ENCODE results near the gene PINK1.
A peak's percentile ranks its signal among the peaks of the same experiment; 100 is the strongest.

PINK1 gene

DNA sequence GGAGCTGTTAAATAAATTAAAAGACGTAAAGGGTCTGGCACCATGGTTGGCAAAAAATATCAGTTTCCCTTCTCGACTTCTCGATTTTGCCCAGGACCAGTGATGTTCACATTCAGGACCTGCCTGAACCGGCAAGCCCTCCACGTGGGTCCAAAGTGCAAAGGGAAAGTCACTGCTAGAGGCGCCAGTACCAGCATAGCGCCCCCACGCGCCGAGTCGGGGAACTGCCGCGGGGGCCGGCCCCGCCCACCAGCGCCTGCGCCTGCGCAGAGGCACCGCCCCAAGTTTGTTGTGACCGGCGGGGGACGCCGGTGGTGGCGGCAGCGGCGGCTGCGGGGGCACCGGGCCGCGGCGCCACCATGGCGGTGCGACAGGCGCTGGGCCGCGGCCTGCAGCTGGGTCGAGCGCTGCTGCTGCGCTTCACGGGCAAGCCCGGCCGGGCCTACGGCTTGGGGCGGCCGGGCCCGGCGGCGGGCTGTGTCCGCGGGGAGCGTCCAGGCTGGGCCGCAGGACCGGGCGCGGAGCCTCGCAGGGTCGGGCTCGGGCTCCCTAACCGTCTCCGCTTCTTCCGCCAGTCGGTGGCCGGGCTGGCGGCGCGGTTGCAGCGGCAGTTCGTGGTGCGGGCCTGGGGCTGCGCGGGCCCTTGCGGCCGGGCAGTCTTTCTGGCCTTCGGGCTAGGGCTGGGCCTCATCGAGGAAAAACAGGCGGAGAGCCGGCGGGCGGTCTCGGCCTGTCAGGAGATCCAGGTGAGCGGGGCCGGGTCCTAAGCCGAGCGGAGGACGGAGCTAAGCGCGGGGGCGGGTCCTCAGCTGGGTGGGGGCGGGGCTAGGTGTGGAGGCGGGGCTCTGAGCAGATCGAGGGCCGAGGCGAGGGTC is at the start of gene PINK1:
Gene PINK1 (plus strand): TSS at position 269 of the 875 bp plus-strand sequence. CDS start 91 bp downstream, at position 360.
- Histone ChIP-seq H3K27ac (ENCODE audit: extremely low read depth, low read depth, low read length) (peak within 1 kb of the TSS; percentile 95), H3K4me1 (ENCODE audit: control insufficient read depth, insufficient read depth, low read length) (no peaks in the 10 kb centered on the region), H3K9me3 (ENCODE audit: control insufficient read depth, insufficient read depth, low read depth, low read length) (no peaks in the 10 kb centered on the region), H3K36me3 (ENCODE audit: control insufficient read depth in 2 of 2, insufficient read depth in 1 of 2, low read length in 2 of 2) (peaks cover 3 to 19% of the 10 kb centered on the region in 2 experiments; a peak in 2 of 3 replicates), H3K4me3 (ENCODE audit: low read depth, low read length) (peak within 1 kb of the TSS; percentile 81)
- CTCF ChIA-PET = interaction anchor here (0.6 to 6.9 kb wide), 49 partner anchors 8 to 1624 kb away, joined by 3 to 105 read pairs (median 4); partner anchors contain the start of genes CDA, DDOST, FAM43B and MUL1
- POLR2A ChIA-PET = interaction anchor here (0.5 to 3.0 kb wide), 20 partner anchors 12 to 153 kb away, joined by 3 to 24 read pairs (median 4); partner anchors contain the start of genes CDA, DDOST and MUL1
- TF ChIP-seq ZNF677 (tag by site-specific recombination; IDR thresholded peaks at IDR 0.05) (0 out of 2 replicates have a peak, but pooled peaks have one; percentile 48), ZNF785 (tag by site-specific recombination; IDR thresholded peaks at IDR 0.05) (no peak), ZNF354C (tag by site-specific recombination; IDR thresholded peaks at IDR 0.05; ENCODE audit: borderline replicate concordance, low read depth) (no peak), ZNF324 (tag by site-specific recombination; IDR thresholded peaks at IDR 0.05) (no peak), ZNF830 (tag by site-specific recombination; IDR thresholded peaks at IDR 0.05; ENCODE audit: low read depth) (no peak), ZNF133 (tag by site-specific recombination; IDR thresholded peaks at IDR 0.05) (no peak), ZNF19 (tag by site-specific recombination; IDR thresholded peaks at IDR 0.05; ENCODE audit: low read depth) (no peak), ZNF792 (tag by site-specific recombination; IDR thresholded peaks at IDR 0.05) (no peak), ZNF510 (tag by site-specific recombination; IDR thresholded peaks at IDR 0.05; ENCODE audit: insufficient replicate concordance) (no peak), ZNF776 (tag by site-specific recombination; IDR thresholded peaks at IDR 0.05; ENCODE audit: borderline replicate concordance) (no peak), OSR2 (tag by site-specific recombination; IDR thresholded peaks at IDR 0.05) (no peak), ZNF214 (tag by site-specific recombination; IDR thresholded peaks at IDR 0.05; ENCODE audit: borderline replicate concordance) (no peak), ZSCAN16 (tag by site-specific recombination; IDR thresholded peaks at IDR 0.05) (no peak), ZIC2 (tag by site-specific recombination; IDR thresholded peaks at IDR 0.05) (no peak), SCRT2 (tag by site-specific recombination; IDR thresholded peaks at IDR 0.05) (0 out of 2 replicates have a peak, but pooled peaks have one; percentile 49), KLF1 (tag by site-specific recombination; IDR thresholded peaks at IDR 0.05) (peak; percentile 27; the same call in 1 of the 2 replicates), KLF10 (tag by site-specific recombination; IDR thresholded peaks at IDR 0.05) (0 out of 2 replicates have a peak, but pooled peaks have one; percentile 34), ZNF747 (tag by site-specific recombination; IDR thresholded peaks at IDR 0.05) (no peak), ZNF335 (tag by site-specific recombination; conservative IDR thresholded peaks at IDR 0.05) (peak; percentile 99), ZNF423 (tag by site-specific recombination; IDR thresholded peaks at IDR 0.05) (no peak), ZBTB48 (tag by site-specific recombination; IDR thresholded peaks at IDR 0.05) (0 out of 2 replicates have a peak, but pooled peaks have one; percentile 16), ZNF560 (tag by site-specific recombination; IDR thresholded peaks at IDR 0.05; ENCODE audit: borderline replicate concordance) (no peak), ZNF837 (tag by site-specific recombination; IDR thresholded peaks at IDR 0.05) (no peak), GLIS2 (tag by site-specific recombination; IDR thresholded peaks at IDR 0.05) (peak; percentile 53; the same call in 1 of the 2 replicates), ZNF624 (tag by site-specific recombination; IDR thresholded peaks at IDR 0.05) (no peak), ZNF670 (tag by site-specific recombination; IDR thresholded peaks at IDR 0.05; ENCODE audit: low read depth) (no peak)
- TF ChIP-seq, protein P1, sequence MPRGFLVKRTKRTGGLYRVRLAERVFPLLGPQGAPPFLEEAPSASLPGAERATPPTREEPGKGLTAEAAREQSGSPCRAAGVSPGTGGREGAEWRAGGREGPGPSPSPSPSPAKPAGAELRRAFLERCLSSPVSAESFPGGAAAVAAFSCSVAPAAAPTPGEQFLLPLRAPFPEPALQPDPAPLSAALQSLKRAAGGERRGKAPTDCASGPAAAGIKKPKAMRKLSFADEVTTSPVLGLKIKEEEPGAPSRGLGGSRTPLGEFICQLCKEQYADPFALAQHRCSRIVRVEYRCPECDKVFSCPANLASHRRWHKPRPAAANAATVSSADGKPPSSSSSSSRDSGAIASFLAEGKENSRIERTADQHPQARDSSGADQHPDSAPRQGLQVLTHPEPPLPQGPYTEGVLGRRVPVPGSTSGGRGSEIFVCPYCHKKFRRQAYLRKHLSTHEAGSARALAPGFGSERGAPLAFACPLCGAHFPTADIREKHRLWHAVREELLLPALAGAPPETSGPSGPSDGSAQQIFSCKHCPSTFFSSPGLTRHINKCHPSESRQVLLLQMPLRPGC (tag by site-specific recombination; IDR thresholded peaks at IDR 0.05) = no peak
- TF ChIP-seq, protein P2, sequence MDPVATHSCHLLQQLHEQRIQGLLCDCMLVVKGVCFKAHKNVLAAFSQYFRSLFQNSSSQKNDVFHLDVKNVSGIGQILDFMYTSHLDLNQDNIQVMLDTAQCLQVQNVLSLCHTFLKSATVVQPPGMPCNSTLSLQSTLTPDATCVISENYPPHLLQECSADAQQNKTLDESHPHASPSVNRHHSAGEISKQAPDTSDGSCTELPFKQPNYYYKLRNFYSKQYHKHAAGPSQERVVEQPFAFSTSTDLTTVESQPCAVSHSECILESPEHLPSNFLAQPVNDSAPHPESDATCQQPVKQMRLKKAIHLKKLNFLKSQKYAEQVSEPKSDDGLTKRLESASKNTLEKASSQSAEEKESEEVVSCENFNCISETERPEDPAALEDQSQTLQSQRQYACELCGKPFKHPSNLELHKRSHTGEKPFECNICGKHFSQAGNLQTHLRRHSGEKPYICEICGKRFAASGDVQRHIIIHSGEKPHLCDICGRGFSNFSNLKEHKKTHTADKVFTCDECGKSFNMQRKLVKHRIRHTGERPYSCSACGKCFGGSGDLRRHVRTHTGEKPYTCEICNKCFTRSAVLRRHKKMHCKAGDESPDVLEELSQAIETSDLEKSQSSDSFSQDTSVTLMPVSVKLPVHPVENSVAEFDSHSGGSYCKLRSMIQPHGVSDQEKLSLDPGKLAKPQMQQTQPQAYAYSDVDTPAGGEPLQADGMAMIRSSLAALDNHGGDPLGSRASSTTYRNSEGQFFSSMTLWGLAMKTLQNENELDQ (tag by site-specific recombination; IDR thresholded peaks at IDR 0.05; ENCODE audit: low read depth) = no peak
- TF ChIP-seq, protein P3, sequence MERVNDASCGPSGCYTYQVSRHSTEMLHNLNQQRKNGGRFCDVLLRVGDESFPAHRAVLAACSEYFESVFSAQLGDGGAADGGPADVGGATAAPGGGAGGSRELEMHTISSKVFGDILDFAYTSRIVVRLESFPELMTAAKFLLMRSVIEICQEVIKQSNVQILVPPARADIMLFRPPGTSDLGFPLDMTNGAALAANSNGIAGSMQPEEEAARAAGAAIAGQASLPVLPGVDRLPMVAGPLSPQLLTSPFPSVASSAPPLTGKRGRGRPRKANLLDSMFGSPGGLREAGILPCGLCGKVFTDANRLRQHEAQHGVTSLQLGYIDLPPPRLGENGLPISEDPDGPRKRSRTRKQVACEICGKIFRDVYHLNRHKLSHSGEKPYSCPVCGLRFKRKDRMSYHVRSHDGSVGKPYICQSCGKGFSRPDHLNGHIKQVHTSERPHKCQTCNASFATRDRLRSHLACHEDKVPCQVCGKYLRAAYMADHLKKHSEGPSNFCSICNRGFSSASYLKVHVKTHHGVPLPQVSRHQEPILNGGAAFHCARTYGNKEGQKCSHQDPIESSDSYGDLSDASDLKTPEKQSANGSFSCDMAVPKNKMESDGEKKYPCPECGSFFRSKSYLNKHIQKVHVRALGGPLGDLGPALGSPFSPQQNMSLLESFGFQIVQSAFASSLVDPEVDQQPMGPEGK (tag by site-specific recombination; IDR thresholded peaks at IDR 0.05) = no peak; the same call in none of the 2 replicates
- TF ChIP-seq, protein P4, sequence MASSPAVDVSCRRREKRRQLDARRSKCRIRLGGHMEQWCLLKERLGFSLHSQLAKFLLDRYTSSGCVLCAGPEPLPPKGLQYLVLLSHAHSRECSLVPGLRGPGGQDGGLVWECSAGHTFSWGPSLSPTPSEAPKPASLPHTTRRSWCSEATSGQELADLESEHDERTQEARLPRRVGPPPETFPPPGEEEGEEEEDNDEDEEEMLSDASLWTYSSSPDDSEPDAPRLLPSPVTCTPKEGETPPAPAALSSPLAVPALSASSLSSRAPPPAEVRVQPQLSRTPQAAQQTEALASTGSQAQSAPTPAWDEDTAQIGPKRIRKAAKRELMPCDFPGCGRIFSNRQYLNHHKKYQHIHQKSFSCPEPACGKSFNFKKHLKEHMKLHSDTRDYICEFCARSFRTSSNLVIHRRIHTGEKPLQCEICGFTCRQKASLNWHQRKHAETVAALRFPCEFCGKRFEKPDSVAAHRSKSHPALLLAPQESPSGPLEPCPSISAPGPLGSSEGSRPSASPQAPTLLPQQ (tag by site-specific recombination; IDR thresholded peaks at IDR 0.05) = peak; percentile 15; the same call in 1 of the 2 replicates

Data from HEK293 (cell line).